Activated CD4-positive, CD25-positive, alpha-beta regulatory T cell treated with anti-CD3 and anti-CD28 coated beads, Interleukin-2, amount 50 U/mL, for 24 hours (primary cell): ENCODE data around the gene PI3.
"Not testable (repeated sequence)": the region's sequence is repeated elsewhere in the genome, so short reads cannot be mapped to it uniquely, and the experiment has no call there.

Experiments
- ATAC-seq, 2 donors: fragments of 150-1000 bp; cut with Tn5 transposase; one replicate each; pipeline ENCODE4 v1.10.0; 2021; ENCODE audit warnings: mild to moderate bottlenecking in 1 of 2, moderate library complexity in 1 of 2

The PI3 gene

GRCh38 chr20:45174434-45175364 lies at the start of gene PI3:
Gene PI3 (plus strand): TSS chr20:45174902. CDS start chr20:45174923, 21 bp downstream.
- no peak for ATAC-seq

- no peak for ATAC-seq
These were observed 46.6 kb upstream of the PI3 start for GRCh38 chr20:45128099-45128498.

GRCh38 chr20:45136911-45137310 lies 37.8 kb upstream of the PI3 start:
- no peak for ATAC-seq

GRCh38 chr20:45138561-45139300 lies 36.0 kb upstream of the PI3 start:
- peak in 1 of 2 donors; percentile 53 for ATAC-seq

GRCh38 chr20:45139733-45140375 lies 34.8 kb upstream of the PI3 start:
- ATAC-seq = not testable (repeated sequence)

GRCh38 chr20:45140836-45141235 lies 33.9 kb upstream of the PI3 start:
- no peak for ATAC-seq

- ATAC-seq = no peak
These were observed 25.6 kb upstream of the PI3 start for GRCh38 chr20:45149062-45149461.

- no peak for ATAC-seq
These were observed 22.3 kb upstream of the PI3 start for GRCh38 chr20:45152405-45152804.

- ATAC-seq = no peak
These were observed 21.6 kb upstream of the PI3 start for GRCh38 chr20:45153147-45153546.

GRCh38 chr20:45153752-45154151 lies 20.9 kb upstream of the PI3 start:
- ATAC-seq = no peak

- no peak for ATAC-seq
These were observed 20.5 kb upstream of the PI3 start for GRCh38 chr20:45154183-45154582.

GRCh38 chr20:45154794-45155193 lies 19.9 kb upstream of the PI3 start:
- not testable (repeated sequence) for ATAC-seq

GRCh38 chr20:45156713-45157112 lies 18.0 kb upstream of the PI3 start:
- no peak for ATAC-seq

GRCh38 chr20:45157962-45158361 lies 16.7 kb upstream of the PI3 start:
- no peak for ATAC-seq

GRCh38 chr20:45163083-45163803 lies 11.5 kb upstream of the PI3 start:
- ATAC-seq = no peak

GRCh38 chr20:45164906-45165305 lies 9.8 kb upstream of the PI3 start:
- no peak for ATAC-seq

- no peak for ATAC-seq
These were observed 1.2 kb upstream of the PI3 start for GRCh38 chr20:45173522-45173921.

- no peak for ATAC-seq
These were observed 2.0 kb downstream of the PI3 start for GRCh38 chr20:45176526-45177267.

- no peak for ATAC-seq
These were observed 4.5 kb downstream of the PI3 start for GRCh38 chr20:45179166-45179565.

- no peak for ATAC-seq
These were observed 6.9 kb downstream of the PI3 start for GRCh38 chr20:45181639-45182038.

GRCh38 chr20:45183084-45183483 lies 8.4 kb downstream of the PI3 start:
- no peak for ATAC-seq

GRCh38 chr20:45187693-45188092 lies 13.0 kb downstream of the PI3 start:
- ATAC-seq = no peak
